Measurements from ENCODE around the gene SARDH. TPM values are rescaled to one million over a fixed set of nuclear protein-coding genes. Genes with fewer than 3 reads are reported as not detected.

The SARDH gene
- total and polyA plus RNA-seq, 2 donors (not counting 1 experiment from before 2014, with no cell fraction given), result 0.03 to 0.07 TPM

- H3K27ac Mint-ChIP-seq, result no peak overlapping the region
- Histone ChIP-seq H3K9ac (ENCODE audit: low read length) (no peak overlapping the region), H3K4me1 (ENCODE audit: control insufficient read depth in 2 of 2, insufficient read depth in 2 of 2, low read length in 2 of 2) (peaks cover 16 to 46% of the 10 kb centered on the region in 2 donors), H3K36me3 (replicated peaks in 1 of 2; ENCODE audit: control extremely low read depth in 1 of 2, control insufficient read depth in 1 of 2, extremely low read depth in 1 of 2, insufficient read depth in 2 of 2, low read length in 1 of 2) (no peaks in the 10 kb centered on the region), H2AFZ (ENCODE audit: insufficient read depth, low read depth, low read length, poor library complexity, severe bottlenecking) (no peak overlapping the region), H3K4me2 (replicated peaks; ENCODE audit: low read depth, low read length, poor library complexity, severe bottlenecking) (no peak overlapping the region), H3K79me2 (ENCODE audit: control insufficient read depth, insufficient read depth, low read length) (no peaks in the 10 kb centered on the region), H4K20me1 (ENCODE audit: control insufficient read depth, insufficient read depth, low read length, poor library complexity, severe bottlenecking) (no peaks in the 10 kb centered on the region), H3K4me3 (ENCODE audit: control extremely low read depth in 1 of 5, extremely low read depth in 1 of 5, insufficient read depth in 1 of 5, low read depth in 2 of 5, low read length in 4 of 5) (no peak overlapping the region), H3K9me3 (ENCODE audit: control extremely low read depth in 1 of 3, control insufficient read depth in 2 of 3, insufficient read depth in 1 of 3, low read length in 2 of 3) (peaks cover 0 to 4% (median 0%) of the 10 kb centered on the region in 3 donors), H3K27ac (ENCODE audit: low read length in 2 of 2) (no peak overlapping the region), H3K27me3 (replicated peaks in 1 of 4; ENCODE audit: control extremely low read depth in 1 of 4, control insufficient read depth in 3 of 4, insufficient read depth in 4 of 4, low read length in 3 of 4) (peaks cover 0 to 13% (median 6%) of the 10 kb centered on the region in 4 experiments)
- intact Hi-C loops (cut with micrococcal nuclease), result no loop called here
- H3K4me3 Mint-ChIP-seq, result no peak overlapping the region
- ChIA-PET POLR2A (no interaction called here), CTCF (no interaction called here)
- DNase-seq, result no peak
- no peak for ATAC-seq (ENCODE audit: low read depth)
- no peaks in the 10 kb centered on the region for H3K9me3 Mint-ChIP-seq (ENCODE audit: insufficient read depth)
- peaks cover 47% of the 10 kb centered on the region for H3K4me1 Mint-ChIP-seq
- peaks cover 8% of the 10 kb centered on the region for H3K27me3 Mint-ChIP-seq
- 100% methylated on average over 2 of the region's 10 CpGs for WGBS (ENCODE audit: insufficient coverage)
- TF ChIP-seq EZH2 (IDR thresholded peaks at IDR 0.05; ENCODE audit: borderline replicate concordance, insufficient read depth, low read depth, low read length, poor library complexity, severe bottlenecking) (no peak), CTCF (IDR thresholded peaks at IDR 0.05) (no peak)
Observed at GRCh38 chr9:133705576-133705975, 32.6 kb downstream of the SARDH start.

GRCh38 chr9:133704711-133705181, 33.4 kb downstream of the SARDH start:
- ATAC-seq (ENCODE audit: low read depth) (no peak), DNase-seq (no peak)
- Histone ChIP-seq H3K9me3 (ENCODE audit: control extremely low read depth in 1 of 3, control insufficient read depth in 2 of 3, insufficient read depth in 1 of 3, low read length in 2 of 3) (peaks cover 0 to 4% (median 0%) of the 10 kb centered on the region in 3 donors), H3K79me2 (ENCODE audit: control insufficient read depth, insufficient read depth, low read length) (no peaks in the 10 kb centered on the region), H3K4me2 (replicated peaks; ENCODE audit: low read depth, low read length, poor library complexity, severe bottlenecking) (no peak overlapping the region), H3K9ac (ENCODE audit: low read length) (no peak overlapping the region), H3K27ac (ENCODE audit: low read length in 2 of 2) (no peak overlapping the region), H3K4me1 (ENCODE audit: control insufficient read depth in 2 of 2, insufficient read depth in 2 of 2, low read length in 2 of 2) (peaks cover 16 to 43% of the 10 kb centered on the region in 2 donors), H3K27me3 (replicated peaks in 1 of 4; ENCODE audit: control extremely low read depth in 1 of 4, control insufficient read depth in 3 of 4, insufficient read depth in 4 of 4, low read length in 3 of 4) (peaks cover 0 to 13% (median 6%) of the 10 kb centered on the region in 4 experiments), H3K4me3 (ENCODE audit: control extremely low read depth in 1 of 5, extremely low read depth in 1 of 5, insufficient read depth in 1 of 5, low read depth in 2 of 5, low read length in 4 of 5) (no peak overlapping the region), H3K36me3 (replicated peaks in 1 of 2; ENCODE audit: control extremely low read depth in 1 of 2, control insufficient read depth in 1 of 2, extremely low read depth in 1 of 2, insufficient read depth in 2 of 2, low read length in 1 of 2) (no peaks in the 10 kb centered on the region), H2AFZ (ENCODE audit: insufficient read depth, low read depth, low read length, poor library complexity, severe bottlenecking) (no peak overlapping the region), H4K20me1 (ENCODE audit: control insufficient read depth, insufficient read depth, low read length, poor library complexity, severe bottlenecking) (no peaks in the 10 kb centered on the region)
- intact Hi-C loops (cut with micrococcal nuclease), result no loop called here
- no peak overlapping the region for H3K27ac Mint-ChIP-seq
- H3K27me3 Mint-ChIP-seq, result peaks cover 12% of the 10 kb centered on the region
- ChIA-PET POLR2A (no interaction called here), CTCF (no interaction called here)
- TF ChIP-seq EZH2 (IDR thresholded peaks at IDR 0.05; ENCODE audit: borderline replicate concordance, insufficient read depth, low read depth, low read length, poor library complexity, severe bottlenecking) (no peak), CTCF (IDR thresholded peaks at IDR 0.05) (no peak)
- H3K9me3 Mint-ChIP-seq (ENCODE audit: insufficient read depth), result no peaks in the 10 kb centered on the region
- H3K4me1 Mint-ChIP-seq, result peaks cover 47% of the 10 kb centered on the region
- H3K4me3 Mint-ChIP-seq, result no peak overlapping the region
- 97% methylated on average over 23 of the region's 23 CpGs for WGBS (ENCODE audit: insufficient coverage)
